22Rv1 (cell line): ENCODE results near the gene PRR15L.

Experiments used
- CTCF ChIP-seq: fragments of 450-650 bp; IDR thresholded peaks from 2 replicates; pipeline ENCODE4 v1.5.1; 2017; ENCODE audit warnings: mild to moderate bottlenecking
- ZFX ChIP-seq: fragments of 450-650 bp; IDR thresholded peaks from 2 replicates; pipeline ENCODE4 v1.6.1; 2017; ENCODE audit warnings: antibody characterized with exemption, borderline replicate concordance

- TF ChIP-seq CTCF (no peak), ZFX (no peak)
Observed at GRCh38 chr17:47980541-47980940, 22.9 kb upstream of the PRR15L start.
